A673 (cell line): ENCODE measurements around the gene SCPEP1. TPM values are rescaled to one million over a fixed set of nuclear protein-coding genes. Genes with fewer than 3 reads are reported as not detected.

Experiments used
- BruUV-seq: library from RNA; stranded (reverse); fragments of 400-500 nt; replicated peaks from 2 replicates; lab custom pipeline; 2021; lab: Mats Ljungman, UMichigan
- CTCF ChIA-PET: fragments of 300-600 bp; sonication (Branson Sonifier 250); formaldehyde crosslinking; loops from one replicate; lab custom pipeline; 2022; ENCODE audit warnings: antibody characterized with exemption; lab: Charles Lee
- POLR2A ChIA-PET: fragments of 300-600 bp; sonication (Branson Sonifier 250); formaldehyde crosslinking; loops from one replicate; lab custom pipeline; 2022; ENCODE audit warnings: antibody characterized with exemption; ENCODE audit not compliant: low non-redundant PET; lab: Charles Lee
- DNase-seq: peaks from one replicate; pipeline ENCODE4 v3.0.0-alpha.2; 2015; ENCODE audit warnings: low spot score
- H3K27ac ChIP-seq: fragments of 200-600 bp; sonication (generic); 2 replicates; pipeline ENCODE4 v1.5.1; 2016; ENCODE audit warnings: mixed run types, low read depth, mild to moderate bottlenecking, mixed read lengths, antibody characterized with exemption, low read length; ENCODE audit not compliant: poor library complexity, severe bottlenecking
- H3K27me3 ChIP-seq: fragments of 200-600 bp; sonication (generic); replicated peaks from 2 replicates; pipeline ENCODE4 v1.6.1; 2017; ENCODE audit warnings: mixed run types, low read depth, mild to moderate bottlenecking, mixed read lengths, antibody characterized with exemption, low read length; ENCODE audit not compliant: insufficient read depth, poor library complexity
- H3K36me3 ChIP-seq: fragments of 200-600 bp; sonication (generic); 2 replicates; pipeline ENCODE4 v1.6.1; 2016; ENCODE audit warnings: mixed run types, mild to moderate bottlenecking, mixed read lengths, antibody characterized with exemption, low read length; ENCODE audit not compliant: insufficient read depth, poor library complexity, severe bottlenecking
- H3K4me1 ChIP-seq: fragments of 200-600 bp; sonication (generic); 2 replicates; pipeline ENCODE4 v1.6.1; 2017; ENCODE audit warnings: mixed run types, mild to moderate bottlenecking, mixed read lengths, antibody characterized with exemption, low read length; ENCODE audit not compliant: insufficient read depth, poor library complexity, severe bottlenecking
- H3K4me3 ChIP-seq: fragments of 200-600 bp; sonication (generic); 2 replicates; pipeline ENCODE4 v1.5.1; 2016; ENCODE audit warnings: low read depth, mixed run types, mild to moderate bottlenecking, mixed read lengths, low read length; ENCODE audit not compliant: poor library complexity, severe bottlenecking
- H3K9me3 ChIP-seq: fragments of 200-600 bp; sonication (generic); 2 replicates; pipeline ENCODE4 v1.6.1; 2016; ENCODE audit warnings: mixed run types, low read depth, mild to moderate bottlenecking, mixed read lengths, antibody characterized with exemption, low read length; ENCODE audit not compliant: poor library complexity, severe bottlenecking
- CTCF ChIP-seq: fragments of 300-800, 200-600 bp; sonication (generic); conservative IDR thresholded peaks from 2 replicates; pipeline ENCODE4 v1.5.1; 2017; ENCODE audit warnings: low read depth, mild to moderate bottlenecking, antibody characterized with exemption, low read length, moderate library complexity, mixed read lengths
- EZH2 ChIP-seq: fragments of 200-600 bp; sonication (generic); IDR thresholded peaks from 2 replicates; pipeline ENCODE4 v1.6.1; 2017; ENCODE audit warnings: borderline replicate concordance, low read depth, mild to moderate bottlenecking, mixed read lengths, antibody characterized with exemption, low read length; ENCODE audit not compliant: poor library complexity, severe bottlenecking
- intact Hi-C: fragments of 100-400 bp; cut with micrococcal nuclease; formaldehyde crosslinking; loops from one replicate; pipeline ENCODE4 v1.10.0; 2022; ENCODE audit not compliant: unreplicated experiment
- total RNA-seq: library from RNA; stranded (reverse); gene quantifications from 2 replicates; pipeline ENCODE4 v1.2.3, GENCODE V29; 2021

Gene SCPEP1
- total RNA-seq, 1 experiment from 2014 or later, result 31.8 TPM

GRCh38 chr17:56930739-56931337 lies 47.1 kb upstream of the SCPEP1 start:
- Histone ChIP-seq H3K27me3 (no peaks in the 10 kb centered on the region), H3K4me1 (no peaks in the 10 kb centered on the region), H3K9me3 (peaks cover 10% of the 10 kb centered on the region), H3K36me3 (no peaks in the 10 kb centered on the region), H3K4me3 (no peak overlapping the region), H3K27ac (no peak overlapping the region)
- TF ChIP-seq CTCF, result no peak
- no peak for TF ChIP-seq EZH2
- intact Hi-C loops, result no loop called here
- ChIA-PET POLR2A (interaction anchor here (0.5 kb wide), 1 partner anchor 24 kb away, joined by 3 read pairs; no protein-coding TSS in a partner anchor), CTCF (no interaction called here)
- no TSS peak for BruUV-seq
- DNase-seq, result no peak

- no TSS peak for BruUV-seq
- ChIA-PET POLR2A (no interaction called here), CTCF (no interaction called here)
- Histone ChIP-seq H3K4me1 (no peaks in the 10 kb centered on the region), H3K27me3 (no peaks in the 10 kb centered on the region), H3K36me3 (peaks cover 7% of the 10 kb centered on the region), H3K9me3 (peaks cover 10% of the 10 kb centered on the region), H3K27ac (no peak overlapping the region), H3K4me3 (no peak overlapping the region)
- TF ChIP-seq CTCF (no peak), EZH2 (no peak)
- DNase-seq, result no peak
- intact Hi-C loops, result no loop called here
These were observed 44.7 kb upstream of the SCPEP1 start for GRCh38 chr17:56933151-56933745.

GRCh38 chr17:56933868-56934267 lies 44.1 kb upstream of the SCPEP1 start:
- TF ChIP-seq EZH2, result no peak
- peaks cover 13% of the 10 kb centered on the region for H3K36me3 ChIP-seq
- ChIA-PET POLR2A (no interaction called here), CTCF (no interaction called here)
- peaks cover 10% of the 10 kb centered on the region for H3K9me3 ChIP-seq
- BruUV-seq, result no TSS peak
- no peaks in the 10 kb centered on the region for H3K27me3 ChIP-seq
- intact Hi-C loops, result no loop called here
- no peak for DNase-seq
- no peak overlapping the region for H3K4me3 ChIP-seq
- no peak overlapping the region for H3K27ac ChIP-seq
- H3K4me1 ChIP-seq, result no peaks in the 10 kb centered on the region
